GM18511 (cell line): ENCODE results near the gene TYRO3.
"Not testable (repeated sequence)": the region's sequence is repeated elsewhere in the genome, so short reads cannot be mapped to it uniquely, and the experiment has no call there.

ENCODE experiments used
- ATAC-seq: cut with Tn5 transposase; IDR thresholded peaks from one replicate; pipeline ENCODE4 v1.9.1; 2021; ENCODE audit warnings: mild to moderate bottlenecking, moderate library complexity; ENCODE audit not compliant: unreplicated experiment

TYRO3 gene

GRCh38 chr15:41553731-41554130 lies 5.3 kb upstream of the TYRO3 start:
- ATAC-seq: no peak

DNA sequence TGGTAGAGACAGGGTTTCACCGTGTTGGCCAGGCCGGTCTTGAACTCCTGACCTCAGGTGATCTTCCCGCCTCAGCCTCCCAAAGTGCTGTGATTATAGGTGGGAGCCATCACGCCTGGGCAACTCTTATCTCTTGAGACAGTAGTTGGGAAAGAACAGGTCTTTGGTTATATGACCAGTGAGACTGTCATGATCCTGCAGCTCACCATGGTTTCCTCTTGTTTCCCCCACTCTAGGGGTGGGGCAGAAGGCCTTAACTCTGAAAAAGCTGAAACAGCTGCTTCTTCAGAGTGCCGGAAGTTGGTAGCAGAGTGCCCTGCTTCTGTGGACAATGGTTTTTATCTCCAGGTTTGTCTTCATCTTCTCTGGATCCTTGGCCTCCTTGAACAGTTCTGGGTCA lies 4.7 kb upstream of the TYRO3 start:
- ATAC-seq: no peak

DNA sequence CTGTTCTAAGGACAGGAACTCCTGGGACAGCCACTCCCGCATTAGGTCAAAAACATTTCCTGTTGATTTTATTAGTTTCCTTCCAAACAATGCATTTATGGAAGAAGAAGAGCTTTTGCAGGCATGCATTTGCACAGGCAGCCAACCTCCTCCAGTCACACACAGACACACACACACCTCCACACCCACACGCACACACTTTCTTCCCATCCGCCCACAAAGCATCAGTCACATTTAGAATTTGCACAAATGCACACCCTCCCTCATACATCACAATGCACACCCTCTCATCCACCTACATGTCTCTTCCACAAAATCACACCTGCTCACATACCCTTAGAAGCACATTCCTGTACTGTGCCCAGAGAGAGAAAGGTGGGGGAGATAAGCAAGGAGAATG lies 4.1 kb upstream of the TYRO3 start:
- no peak for ATAC-seq

- ATAC-seq: no peak
Observed at GRCh38 chr15:41556677-41557076, 2.3 kb upstream of the TYRO3 start.

DNA sequence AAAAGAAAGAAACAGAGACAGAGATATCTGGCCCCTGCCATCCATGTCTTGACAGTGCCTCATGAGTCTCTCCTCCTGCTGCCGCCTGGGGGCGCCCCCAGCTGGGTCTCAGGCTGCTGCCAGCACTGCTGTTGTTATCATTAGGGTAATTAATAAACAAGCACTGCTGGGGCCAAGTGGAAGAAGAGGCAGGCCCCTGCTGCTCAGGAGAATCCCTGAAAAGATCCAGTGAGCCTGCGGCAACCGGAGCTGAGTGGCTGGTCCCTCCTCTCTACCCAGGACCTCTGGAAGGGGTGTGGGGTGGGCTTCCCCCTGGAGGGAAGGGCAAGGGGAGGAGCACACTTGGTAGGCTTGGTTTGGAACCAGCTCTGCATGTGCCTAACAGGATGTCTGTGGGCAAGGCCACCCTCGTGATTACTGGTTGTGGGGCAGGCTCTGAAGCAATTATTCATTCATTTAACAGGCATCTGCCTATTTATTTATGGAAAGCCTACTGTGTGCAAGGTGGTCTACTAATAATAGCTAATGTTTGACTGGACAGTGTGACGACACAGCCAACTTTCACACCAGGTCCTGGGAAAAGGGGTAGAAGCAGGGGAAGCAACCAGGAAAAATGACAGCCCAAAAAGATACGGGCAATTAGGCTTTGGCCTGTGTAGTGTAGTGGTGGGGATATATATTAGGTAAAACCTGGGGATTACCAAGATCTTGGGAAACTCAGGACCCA lies 1.2 kb upstream of the TYRO3 start:
- ATAC-seq: no peak

DNA sequence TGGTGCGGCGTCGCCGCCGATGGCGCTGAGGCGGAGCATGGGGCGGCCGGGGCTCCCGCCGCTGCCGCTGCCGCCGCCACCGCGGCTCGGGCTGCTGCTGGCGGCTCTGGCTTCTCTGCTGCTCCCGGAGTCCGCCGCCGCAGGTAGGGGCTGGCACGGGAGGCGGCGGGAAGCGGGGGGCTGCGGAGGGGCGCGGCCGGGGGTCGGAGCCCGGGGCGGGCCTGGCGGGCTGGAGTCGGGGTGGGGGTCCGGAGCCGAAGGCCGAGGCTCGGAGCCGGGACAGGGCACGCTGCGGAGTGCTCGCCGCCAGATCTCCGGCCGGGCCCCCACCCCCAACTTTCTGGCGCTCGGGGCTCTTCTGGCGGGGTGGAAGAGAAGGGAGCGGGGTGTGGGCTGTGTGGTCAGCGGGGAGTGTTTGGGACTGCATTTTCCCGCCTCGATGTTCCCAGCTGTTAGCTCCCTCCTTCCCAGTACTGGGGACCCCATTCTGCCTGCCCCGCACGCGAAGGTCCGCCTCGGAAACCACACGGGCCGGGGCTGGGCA lies 299 bp downstream of the TYRO3 start:
- no peak for ATAC-seq

- ATAC-seq: no peak
Observed at GRCh38 chr15:41560572-41560874, 1.5 kb downstream of the TYRO3 start.

- no peak for ATAC-seq
Observed at GRCh38 chr15:41561104-41561776, 2.2 kb downstream of the TYRO3 start.

DNA sequence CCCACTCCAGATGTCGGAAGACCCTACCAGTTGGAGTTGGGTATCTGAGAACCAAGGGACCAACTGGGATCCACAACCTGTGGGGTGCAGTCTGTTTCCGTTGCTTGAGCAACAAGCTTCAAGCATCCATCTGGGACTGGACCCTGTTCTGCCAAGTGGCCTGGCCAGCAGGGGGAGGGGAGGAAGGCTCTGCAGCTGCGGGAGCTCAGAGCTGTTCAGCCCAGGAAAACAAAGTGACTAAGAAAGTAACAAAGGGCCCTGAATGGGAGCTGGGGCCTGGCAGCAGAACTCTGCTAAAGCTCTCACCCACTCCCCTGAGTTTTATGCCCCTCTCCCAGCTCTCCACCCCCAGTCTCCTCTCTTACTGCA lies 2.7 kb downstream of the TYRO3 start:
- no peak for ATAC-seq

- no peak for ATAC-seq
Observed at GRCh38 chr15:41562244-41562643, 3.2 kb downstream of the TYRO3 start.

DNA sequence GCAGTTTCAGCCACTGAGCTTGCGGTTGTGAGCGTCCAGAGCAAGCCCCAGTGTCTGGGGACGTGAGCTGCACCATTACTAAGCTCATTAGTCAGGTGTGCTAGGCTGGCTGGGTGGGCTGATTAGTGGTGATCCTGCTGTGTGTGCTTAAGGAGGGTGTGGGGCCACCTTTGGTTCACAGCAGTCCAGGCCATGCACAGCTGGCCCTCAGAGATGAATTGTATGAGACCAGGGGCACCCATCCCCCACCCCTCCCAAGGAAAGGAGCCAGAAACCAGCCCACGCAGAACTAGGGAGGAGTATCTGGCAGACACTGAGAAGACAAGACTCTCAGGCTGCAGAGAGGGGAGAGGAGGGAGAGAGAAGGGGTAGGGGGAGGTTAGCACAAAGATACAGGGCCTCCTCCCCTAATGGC lies 3.8 kb downstream of the TYRO3 start:
- no peak for ATAC-seq

DNA sequence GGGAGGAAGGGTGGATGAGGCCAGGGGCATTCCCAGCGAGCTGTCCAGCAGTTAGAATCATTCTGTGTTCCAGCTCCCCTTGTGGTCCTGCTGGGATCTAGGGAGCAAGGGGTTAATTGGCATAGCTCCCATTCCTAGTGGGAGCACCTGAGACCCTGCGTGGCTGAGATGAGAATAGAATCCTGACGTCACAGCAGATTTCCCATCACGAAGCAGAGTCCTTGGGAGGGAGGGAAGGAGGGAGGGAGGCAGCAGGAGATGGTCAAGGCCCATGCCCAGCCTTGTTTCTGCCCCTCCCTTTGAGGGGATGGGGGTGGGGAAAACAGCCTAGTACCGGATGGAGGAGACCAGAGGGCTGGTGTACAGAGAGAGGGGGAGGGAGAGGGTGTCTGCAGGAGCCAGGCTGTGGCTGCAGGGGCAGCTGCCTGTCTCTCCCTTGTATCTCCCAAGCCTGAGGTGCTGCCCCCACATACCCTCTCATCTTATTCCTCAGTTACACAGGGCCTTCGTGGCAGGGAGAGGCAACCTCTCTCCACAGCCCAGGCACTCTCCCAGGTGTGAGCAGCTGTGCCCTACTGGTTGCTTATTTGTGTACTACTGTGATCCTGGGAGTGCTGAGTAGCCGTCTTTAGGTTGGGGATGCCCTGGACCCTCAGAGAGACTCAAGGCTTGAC lies 5.4 kb downstream of the TYRO3 start:
- no peak for ATAC-seq

GRCh38 chr15:41564960-41565502 lies 6.0 kb downstream of the TYRO3 start:
- ATAC-seq: no peak

- ATAC-seq: no peak
Observed at GRCh38 chr15:41565702-41566101, 6.7 kb downstream of the TYRO3 start.

DNA sequence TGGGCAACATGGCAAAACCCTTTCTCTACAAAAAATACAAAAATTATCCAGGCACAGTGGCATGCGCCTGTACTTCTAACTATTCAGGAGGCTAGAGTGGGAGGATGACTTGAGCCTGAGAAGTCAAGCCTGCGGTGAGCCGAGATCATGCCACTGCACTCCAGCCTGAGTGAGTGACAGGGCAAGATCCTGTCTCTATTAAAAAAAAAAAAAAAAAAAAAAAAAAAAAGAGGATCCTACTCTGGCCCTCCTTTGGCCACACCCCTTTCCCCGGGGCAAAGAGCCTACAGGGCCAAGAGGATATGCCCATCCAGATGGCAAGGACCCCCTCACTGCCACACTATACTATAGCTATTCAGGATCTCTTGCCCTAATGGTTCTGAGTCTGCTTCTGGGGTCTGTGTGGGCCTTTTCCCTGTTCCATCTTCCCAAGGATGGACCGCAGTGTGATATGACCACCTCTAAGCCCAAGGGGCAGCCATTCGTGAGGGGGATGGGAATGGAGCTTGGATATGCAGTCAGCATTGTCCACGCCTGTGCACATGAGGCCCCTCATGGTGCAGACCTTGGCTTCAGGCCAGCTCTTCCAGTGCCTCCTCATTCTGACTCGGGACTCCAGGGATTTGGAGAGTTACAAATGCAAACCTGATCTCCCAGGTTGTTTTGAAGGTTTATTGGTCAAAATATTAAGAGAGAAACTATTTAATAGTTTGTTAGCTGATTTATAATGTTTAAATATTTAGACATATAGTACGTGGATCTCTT lies 7.3 kb downstream of the TYRO3 start:
- ATAC-seq: no peak

- ATAC-seq: no peak
Observed at GRCh38 chr15:41567261-41567660, 8.2 kb downstream of the TYRO3 start.

- no peak for ATAC-seq
Observed at GRCh38 chr15:41567862-41568261, 8.8 kb downstream of the TYRO3 start.

DNA sequence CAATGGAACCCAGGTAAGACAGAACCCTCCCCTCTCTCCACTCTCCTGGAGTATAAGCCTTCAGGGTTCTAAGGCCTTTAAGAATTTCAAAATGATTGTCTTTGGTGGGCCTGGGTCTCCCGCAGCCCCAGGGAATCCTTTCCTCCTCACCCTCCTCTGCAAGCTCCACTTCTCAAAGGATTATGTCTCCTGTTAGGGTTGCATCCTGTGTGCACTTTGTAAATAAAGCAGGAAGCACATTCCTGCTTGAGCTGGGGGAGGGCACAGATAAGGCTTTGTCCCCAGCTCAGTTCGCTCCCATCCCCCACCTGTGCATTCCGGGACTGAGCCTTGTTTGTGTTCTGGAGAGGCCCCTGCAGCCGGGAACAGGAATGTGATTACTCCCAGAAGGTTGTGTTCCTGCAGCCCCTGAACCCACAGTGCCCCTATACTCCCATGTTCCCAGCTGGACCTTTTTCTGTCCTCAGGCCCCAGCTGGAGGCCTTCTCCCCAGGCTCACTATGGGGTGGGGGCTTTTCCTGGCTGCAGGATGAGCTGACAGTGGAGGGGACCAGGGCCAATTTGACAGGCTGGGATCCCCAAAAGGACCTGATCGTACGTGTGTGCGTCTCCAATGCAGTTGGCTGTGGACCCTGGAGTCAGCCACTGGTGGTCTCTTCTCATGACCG lies 9.5 kb downstream of the TYRO3 start:
- no peak for ATAC-seq

GRCh38 chr15:41569232-41569631 lies 10.2 kb downstream of the TYRO3 start:
- not testable (repeated sequence) for ATAC-seq

DNA sequence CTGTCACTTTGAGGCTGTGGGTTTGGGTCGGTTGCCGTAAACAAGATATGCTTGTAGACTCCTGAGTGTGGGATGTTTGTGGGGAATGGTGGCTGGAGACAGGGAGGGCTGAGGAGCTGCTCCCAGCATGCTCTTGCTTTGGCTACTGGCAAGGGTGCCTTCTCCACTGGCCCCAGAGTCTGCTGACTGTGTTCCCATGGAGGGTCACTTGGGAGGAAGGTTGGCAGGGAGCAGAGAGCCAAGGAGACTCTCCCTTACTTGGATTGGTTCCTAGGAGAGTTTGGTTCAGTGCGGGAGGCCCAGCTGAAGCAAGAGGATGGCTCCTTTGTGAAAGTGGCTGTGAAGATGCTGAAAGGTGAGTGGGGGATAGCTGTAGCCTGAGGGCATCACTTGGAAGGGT lies 11.8 kb downstream of the TYRO3 start:
- no peak for ATAC-seq

- ATAC-seq: no peak
Observed at GRCh38 chr15:41571948-41572347, 12.9 kb downstream of the TYRO3 start.
